PC-9 (cell line): ENCODE data around the gene ATF6.

ENCODE experiments used
- CTCF ChIP-seq: fragments of 200-600 bp; sonication (generic); conservative IDR thresholded peaks from 2 replicates; pipeline ENCODE4 v1.6.1; 2017; ENCODE audit warnings: mixed run types, antibody characterized with exemption, mild to moderate bottlenecking, moderate library complexity
- EZH2 ChIP-seq: fragments of 200-600 bp; sonication (generic); IDR thresholded peaks from 2 replicates; pipeline ENCODE4 v1.8.0; 2017; ENCODE audit warnings: antibody characterized with exemption, low read depth

GRCh38 chr1:161884475-161884874, 118.4 kb downstream of the ATF6 start:
- TF ChIP-seq EZH2 (no peak), CTCF (no peak)
